Activated naive CD4-positive, alpha-beta T cell treated with anti-CD3 and anti-CD28 coated beads, Interleukin-2, amount 50 U/mL, for 16 hours (primary cell): ENCODE results near the gene PTPRU.
"Not testable (repeated sequence)": the region's sequence is repeated elsewhere in the genome, so short reads cannot be mapped to it uniquely, and the experiment has no call there.

Source experiments
- DNase-seq: peaks from one replicate; pipeline ENCODE4 v3.0.0-alpha.2; 2020

PTPRU gene

DNA sequence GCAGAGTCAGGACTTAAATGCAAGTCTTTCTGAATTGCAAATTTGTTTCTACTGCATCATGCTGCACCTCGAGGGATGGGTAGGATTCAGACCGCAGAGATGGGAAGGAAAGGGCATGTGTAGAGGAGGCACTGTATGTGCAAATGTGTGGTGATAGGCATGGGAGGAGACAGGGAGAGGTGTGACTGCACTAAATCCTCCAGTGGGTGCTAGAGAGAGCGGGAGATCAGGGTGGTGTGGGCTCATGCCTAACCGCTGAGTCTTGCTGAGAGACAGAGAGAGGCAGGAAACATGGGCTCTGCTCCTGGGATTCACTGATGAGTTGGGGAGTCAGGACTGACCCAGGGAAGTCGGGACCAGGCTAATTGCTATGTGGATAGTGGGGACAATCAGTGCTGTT is 61.1 kb downstream of the PTPRU start:
- DNase-seq: no peak

DNA sequence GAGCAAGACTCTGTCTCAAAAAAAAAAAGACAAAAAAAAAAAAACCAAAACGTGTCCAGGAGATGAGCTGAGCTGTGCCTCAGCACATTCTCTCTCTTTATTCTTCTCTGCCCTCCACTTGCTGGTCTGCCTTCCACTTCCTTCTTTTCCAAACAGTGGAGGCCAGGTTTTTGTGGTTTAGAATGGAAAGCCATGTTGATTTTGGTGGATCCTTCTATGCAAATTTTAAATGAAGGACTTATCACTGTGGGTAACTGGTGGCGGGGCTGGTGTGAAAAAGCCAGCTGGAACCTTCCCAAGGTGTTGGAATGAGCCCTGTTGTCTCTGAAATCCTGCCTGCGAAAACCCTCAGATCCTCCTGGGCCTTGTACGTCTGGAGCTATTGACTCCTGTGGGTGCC is 61.9 kb downstream of the PTPRU start:
- DNase-seq: no peak

DNA sequence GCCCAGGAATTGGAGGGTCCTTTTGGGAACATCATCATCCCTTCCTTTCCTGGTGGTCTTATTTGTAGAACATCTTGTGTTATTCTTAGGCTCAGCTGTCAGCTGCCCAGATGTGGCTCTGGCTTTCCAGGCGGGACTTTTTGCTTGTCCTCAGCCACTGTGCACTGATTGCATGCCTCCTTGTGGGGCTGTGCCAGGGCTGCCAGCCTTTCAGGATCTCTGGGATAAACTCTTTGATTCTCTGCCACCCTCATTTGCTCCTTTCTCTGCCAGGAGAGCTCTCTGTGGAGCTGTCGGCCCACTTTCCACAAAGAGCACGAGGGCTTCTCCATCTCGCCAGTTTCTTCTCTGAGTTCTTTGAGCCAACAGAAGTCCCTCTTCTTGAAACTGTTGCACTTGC is 63.1 kb downstream of the PTPRU start:
- DNase-seq: no peak

DNA sequence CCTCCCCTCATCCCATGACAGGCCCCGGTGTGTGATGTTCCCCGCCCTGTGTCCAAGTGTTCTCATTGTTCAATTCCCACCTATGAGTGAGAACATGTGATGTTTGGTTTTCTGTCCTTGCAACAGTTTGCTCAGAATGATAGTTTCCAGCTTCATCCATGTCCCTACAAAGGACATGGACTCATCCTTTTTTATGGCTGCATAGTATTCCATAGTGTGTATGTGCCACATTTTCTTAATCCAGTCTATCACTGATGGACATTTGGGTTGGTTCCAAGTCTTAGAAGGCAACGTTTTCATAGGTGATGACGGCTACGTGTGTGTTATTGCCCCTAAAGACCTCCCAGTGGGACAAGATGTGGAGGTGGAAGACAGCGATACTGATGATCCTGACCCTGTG is 65.4 kb downstream of the PTPRU start:
- DNase-seq: not testable (repeated sequence)

DNA sequence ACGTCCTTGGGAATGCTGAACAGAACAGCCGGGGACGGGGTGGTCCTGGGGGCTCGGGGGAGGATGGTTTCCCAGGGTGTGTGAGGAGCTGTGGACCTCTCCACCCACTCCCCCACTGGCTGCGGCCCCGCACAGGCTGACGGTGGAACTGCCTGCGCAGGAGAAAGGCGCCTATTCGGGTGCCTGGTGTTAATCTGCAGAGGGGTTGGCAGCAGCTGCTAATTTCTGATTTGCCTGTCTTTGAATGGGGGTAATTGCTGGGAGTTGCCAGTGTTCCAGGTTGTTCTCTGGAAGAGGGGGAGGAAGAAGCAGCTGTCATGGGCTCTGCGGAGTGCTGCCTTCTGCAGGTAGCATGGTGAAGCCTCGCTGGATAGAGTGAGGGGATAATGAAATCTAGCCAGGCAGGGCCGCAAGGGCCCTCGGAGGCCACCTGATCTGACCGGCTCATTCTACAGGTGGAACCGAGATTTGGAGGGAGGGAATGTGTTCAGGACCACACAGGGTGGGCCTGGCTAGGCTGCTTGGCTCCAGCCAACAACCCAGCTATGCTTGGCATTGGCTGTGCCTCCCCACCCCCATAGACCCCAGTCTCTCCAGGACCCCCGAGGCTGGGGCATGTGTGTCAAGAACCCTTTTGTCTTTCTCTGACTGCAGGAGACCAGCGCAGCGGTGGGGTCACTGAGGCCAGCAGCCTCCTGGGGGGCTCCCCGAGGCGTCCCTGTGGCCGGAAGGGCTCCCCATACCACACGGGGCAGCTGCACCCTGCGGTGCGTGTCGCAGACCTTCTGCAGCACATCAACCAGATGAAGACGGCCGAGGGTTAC is 67.1 kb downstream of the PTPRU start:
- no peak for DNase-seq

DNA sequence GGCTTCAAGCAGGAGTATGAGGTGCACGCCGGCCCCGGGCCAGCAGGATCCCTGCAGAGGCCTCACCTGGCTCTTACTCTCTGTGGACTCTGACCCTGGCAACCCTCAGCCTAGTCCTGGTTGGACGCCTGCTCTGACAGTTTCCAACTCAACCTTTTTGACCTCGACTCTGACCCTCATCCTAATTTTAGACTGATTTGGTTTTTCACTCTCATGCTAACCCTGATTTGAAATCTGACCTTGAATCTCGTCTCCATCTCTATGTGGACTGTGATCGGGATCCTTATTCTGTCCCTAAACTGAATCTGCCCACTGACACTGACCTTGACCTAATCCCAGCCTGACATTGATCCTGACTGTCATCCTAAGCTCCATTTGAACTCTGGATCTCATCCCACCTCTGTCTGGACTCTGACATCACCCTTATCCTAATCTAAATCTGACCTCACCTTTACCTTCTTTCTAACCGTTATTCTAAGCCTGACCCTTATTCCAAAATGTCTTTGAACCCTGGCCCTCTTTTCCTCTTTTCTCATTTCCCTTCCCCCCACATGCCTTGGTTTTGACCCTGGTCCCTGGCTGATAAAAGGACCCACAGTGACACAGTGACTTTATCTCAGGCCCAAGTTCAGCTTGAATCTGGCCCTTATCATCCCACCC is 67.8 kb downstream of the PTPRU start:
- no peak for DNase-seq

DNA sequence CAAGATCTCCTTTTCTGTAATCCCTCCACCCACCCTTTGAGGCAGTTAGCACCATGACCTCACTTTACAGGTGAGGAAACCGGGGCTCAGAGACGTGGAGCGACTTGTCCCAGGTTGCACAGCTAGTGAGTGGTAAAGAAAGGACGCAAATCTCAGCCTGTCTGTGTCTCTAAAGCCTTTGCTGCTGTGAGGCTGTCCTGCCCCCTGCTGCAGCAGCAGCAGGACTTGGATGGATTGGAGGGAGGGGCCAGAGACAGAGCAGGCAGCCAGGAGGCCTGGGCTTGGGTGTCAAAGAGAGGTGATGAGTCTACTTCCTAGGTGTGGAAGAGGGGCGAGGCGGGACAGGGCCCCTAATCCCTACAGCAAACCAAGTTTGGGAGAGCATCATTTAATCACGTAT is 69.6 kb downstream of the PTPRU start:
- no peak for DNase-seq

DNA sequence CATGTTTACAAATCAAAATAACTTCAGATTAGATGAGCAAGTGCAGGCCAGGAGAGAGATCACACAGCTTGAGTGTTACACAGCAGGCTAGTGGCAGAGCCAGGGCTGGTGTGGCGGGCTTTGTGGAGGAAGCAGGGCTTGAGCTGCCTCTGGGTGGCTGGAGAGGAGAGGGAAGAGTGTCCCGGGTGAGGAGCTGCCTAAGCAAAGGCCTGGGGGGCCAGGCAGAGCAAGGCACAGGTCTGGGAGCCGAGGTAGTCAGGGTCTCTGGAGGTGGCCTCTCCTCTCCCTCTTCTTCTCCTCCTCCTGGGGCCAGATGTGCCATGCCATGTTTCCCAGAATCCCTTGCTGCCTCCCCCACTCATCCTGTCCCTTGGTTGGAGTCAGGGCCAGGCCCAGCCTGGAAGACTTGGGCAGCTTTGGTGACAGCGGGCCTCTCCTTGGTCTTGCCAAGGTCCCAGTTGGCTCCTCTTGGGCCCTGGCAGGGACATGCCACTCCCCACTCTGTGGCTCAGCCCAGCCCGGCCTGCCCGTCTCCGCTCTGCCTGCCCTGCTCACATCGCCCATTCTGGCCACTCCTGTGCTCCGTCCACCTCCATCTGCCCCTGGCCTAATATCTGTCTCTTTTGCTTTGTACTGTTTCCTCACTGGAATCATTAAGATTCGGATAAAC is 70.3 kb downstream of the PTPRU start:
- no peak for DNase-seq

DNA sequence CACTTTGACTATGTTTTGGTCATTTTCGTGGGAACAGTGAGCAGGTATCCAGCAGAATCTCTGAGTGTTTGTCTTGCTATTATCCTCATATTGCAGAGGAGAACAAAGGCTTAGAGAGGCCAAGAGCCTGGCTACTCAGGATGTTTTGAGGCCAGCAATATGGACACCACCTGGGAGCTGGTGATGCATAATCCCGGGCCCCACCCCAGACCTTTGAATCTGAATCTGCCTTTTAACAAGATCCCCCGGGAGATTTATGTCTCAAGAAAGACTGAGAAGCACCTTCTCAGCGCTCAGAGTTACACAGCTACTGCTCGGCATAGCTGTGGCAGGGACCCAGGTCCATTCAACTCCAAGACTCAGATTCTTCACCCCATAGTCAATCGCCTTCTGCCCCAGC is 72.8 kb downstream of the PTPRU start:
- no peak for DNase-seq

DNA sequence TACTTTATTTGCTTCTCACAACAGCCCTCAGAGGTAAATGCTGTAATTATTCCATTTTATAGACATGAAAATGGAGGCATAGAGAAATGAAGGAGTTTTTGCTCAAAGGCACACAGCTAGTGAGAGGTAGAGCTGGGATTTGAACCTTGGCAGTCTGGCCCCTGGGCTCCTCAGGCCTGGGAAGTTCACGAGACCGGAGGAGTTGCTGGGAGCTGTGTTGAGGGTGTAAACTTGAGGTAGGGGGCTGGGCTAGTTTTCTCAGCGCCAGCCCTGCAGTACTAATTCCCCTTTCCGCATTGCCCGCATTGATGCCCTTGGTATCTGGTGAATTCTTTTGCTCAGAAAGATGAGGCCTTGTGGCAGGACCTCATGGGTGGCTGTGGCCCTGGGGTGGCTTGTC is 73.3 kb downstream of the PTPRU start:
- no peak for DNase-seq

DNA sequence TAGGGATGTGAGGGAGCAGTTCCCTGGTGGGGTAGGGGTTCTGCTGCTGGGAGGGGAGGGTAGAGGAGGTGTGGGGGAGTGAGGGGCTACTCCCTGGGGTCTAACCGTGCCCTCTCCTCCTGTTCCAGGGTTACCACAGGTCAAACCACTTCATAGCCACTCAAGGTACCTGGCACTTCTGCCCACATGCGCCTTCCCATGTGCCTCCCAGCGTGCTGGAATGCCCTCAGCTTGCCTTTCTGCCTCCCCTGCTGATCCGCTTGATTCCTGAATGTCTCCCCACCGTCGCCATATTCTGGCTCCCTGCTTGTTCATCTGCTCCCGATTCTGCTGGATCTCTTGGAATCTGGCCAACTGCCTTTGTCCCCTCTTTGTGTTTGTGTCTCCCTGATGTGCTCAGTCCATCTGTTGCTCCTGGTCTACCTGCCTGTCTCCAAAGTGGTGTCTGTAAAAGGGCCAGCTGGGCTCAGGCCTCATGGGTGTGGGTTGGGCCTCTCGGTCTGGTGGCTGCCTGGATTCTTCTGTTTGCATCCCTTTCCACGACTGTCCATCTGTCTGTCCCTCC is 74.4 kb downstream of the PTPRU start:
- no peak for DNase-seq

DNA sequence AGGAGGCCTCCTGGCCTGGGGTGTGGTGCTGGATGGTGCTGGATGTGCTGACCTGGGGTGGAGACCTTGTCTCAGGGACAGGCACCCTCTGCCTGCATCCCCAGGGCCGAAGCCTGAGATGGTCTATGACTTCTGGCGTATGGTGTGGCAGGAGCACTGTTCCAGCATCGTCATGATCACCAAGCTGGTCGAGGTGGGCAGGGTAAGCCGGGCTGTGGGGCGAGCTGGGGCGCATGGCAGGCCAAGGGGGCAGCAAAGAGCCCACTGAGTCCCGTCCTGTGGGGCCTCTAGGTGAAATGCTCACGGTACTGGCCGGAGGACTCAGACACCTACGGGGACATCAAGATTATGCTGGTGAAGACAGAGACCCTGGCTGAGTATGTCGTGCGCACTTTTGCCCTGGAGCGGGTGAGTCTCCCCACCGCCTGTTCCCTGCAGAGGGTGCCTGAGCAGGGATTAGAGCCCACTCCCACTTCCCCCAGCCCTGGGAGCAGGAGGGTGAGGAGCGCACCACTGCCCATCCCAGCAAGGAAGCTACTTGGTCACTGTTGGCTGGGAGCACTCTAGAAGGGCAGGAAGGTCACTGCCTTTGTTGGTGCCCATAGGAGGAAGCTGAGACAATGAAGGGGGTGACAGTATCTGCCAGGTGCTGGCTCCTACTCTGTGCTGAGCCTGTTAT is 75.2 kb downstream of the PTPRU start:
- DNase-seq: no peak

DNA sequence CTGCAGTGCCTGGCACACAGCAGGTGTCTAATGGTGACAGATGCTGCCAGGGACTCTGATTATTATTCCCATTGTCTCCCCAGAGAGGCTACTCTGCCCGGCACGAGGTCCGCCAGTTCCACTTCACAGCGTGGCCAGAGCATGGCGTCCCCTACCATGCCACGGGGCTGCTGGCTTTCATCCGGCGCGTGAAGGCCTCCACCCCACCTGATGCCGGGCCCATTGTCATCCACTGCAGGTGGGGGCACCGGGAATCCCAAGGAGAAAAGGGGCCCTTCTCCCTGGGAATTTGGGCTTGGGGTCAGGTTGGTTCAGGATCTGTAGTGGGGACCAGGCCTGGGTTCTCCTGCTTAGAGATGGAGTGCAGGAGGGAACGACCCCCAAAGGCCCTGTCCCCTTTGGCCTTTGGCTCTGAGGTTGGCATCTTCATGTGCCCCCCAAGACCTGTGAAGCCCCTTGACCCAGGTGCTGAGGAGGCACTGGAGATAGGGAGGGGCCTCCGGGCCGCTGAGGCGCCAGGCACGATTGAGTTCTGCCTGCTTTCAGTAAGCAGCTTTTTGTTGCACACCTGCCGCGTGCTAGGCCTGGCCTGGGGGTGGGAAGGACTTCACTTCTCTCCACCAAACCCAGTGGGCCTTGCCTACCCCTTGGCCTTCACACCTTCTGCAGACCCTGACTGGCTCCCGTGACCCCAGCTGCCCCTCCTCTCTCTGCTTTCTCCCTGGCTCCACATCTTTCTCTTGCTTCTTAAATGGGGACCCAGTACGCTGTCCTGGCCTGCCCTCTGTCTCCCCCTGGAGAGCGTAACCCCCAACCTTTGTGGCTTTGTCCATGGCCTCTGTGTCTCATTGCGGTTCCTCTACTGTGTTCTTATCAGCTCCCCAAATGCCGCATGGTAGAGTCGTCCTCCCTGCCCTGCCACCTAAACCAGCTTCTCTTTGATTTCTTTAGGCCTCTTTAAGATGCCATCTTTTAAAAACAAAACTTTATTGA is 76.4 kb downstream of the PTPRU start:
- no peak for DNase-seq

DNA sequence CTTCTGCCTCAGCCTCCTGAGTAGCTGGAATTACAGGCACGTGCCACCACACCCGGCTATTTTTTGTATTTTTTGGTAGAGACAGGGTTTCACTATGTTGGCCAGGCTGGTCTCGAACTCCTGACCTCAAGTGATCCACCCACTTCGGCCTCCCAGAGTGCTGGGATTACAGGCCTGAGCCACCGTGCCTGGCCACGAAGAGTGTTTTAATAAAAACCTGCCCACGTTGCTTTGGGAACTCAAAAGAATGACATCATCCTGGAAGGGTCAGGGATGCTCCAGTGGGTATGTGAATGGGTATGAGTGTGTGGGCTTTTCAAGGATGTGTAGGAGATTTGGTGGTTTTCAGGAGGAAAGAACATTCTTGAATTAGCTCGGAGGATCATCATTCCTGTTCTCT is 78.4 kb downstream of the PTPRU start:
- not testable (repeated sequence) for DNase-seq

DNA sequence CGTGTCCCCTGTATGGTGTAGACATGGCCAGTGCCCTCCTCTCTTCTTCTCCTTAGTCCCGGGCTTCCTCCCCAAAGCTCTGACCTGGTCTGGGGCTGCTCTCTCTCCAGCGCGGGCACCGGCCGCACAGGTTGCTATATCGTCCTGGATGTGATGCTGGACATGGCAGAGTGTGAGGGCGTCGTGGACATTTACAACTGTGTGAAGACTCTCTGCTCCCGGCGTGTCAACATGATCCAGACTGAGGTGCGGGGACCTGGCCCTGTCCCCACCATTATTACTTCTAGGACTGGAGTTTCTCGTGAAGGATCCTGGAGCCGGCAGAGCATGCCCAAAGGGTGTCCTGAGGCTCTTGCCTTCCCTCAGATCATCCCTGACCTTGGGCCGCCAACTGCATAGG is 78.9 kb downstream of the PTPRU start:
- no peak for DNase-seq

DNA sequence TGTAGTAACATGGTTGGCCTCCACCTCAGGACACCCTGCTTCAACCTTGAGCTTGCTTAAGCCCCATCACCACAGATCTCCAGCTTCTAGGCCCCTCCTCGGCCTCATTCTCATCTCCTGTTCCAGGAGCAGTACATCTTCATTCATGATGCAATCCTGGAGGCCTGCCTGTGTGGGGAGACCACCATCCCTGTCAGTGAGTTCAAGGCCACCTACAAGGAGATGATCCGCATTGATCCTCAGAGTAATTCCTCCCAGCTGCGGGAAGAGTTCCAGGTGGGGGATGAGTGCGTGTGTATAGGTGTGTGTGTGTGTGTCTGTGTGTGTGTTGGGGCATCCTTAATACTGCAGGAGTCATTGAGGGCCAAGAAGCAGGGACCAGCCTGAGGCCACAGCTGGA is 79.6 kb downstream of the PTPRU start:
- DNase-seq: no peak

DNA sequence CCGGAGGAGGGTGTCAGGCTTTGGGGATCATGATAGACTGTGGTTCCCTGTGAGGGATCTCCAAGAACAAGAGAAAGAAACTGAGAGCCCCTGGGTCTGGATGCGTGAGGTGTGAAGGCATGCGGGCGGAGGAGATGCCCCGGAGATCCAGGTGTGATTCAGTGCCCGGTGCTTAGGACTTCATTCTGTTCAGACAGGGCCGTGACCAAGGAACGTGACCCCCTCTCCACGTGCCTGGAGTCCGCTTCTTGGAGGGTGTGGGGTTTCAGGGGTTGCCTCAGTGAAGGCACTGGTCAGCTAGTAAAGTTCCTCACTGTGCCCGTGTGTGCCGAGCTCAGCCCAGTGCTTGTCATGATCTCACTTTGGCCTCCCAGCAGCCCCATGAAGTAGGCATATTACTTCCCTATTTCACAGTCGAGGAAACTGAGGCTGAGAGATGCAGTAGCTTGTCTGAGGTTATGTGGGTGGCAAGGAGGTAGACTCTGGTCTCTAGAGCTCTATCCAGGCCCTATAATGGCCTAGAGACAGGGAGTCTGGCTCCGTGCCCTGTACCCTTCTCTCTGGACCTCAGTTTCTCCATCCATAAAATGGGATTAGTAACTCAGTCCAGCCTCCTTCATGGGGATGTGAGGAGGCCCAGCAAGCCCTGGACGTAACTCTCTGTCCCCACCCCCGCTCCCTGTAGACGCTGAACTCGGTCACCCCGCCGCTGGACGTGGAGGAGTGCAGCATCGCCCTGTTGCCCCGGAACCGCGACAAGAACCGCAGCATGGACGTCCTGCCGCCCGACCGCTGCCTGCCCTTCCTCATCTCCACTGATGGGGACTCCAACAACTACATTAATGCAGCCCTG is 81.0 kb downstream of the PTPRU start:
- no peak for DNase-seq

DNA sequence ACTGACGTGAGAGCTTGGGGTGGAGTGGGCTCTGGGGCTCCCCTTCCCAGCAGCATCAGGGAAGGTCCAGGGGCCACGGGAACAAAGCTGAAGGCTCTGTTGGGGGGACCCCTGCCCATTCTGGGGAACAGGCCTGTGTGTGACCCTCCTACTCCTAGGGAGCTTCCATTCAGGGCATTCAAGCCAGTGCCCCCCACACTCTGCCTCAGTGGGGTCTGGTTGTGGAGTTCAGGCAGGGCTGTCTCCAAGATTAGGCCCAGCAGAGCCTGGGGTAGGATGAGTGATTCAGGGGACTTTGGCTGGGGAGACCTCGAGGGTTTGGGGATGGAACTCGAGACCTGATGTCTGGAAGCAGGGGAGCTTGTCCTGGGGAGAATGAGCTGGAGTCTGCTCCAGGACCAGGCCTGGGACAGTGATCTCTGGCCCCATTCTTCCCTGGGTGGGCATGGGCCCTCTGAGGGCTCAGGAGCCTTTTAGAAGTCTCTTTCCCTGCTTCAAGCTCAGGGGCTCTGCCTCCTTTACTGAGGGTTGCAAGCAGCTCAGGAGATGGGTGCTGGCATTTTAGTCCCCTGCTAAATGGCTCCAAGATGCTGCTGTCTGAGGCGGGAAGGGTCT is 81.7 kb downstream of the PTPRU start:
- DNase-seq: no peak

DNA sequence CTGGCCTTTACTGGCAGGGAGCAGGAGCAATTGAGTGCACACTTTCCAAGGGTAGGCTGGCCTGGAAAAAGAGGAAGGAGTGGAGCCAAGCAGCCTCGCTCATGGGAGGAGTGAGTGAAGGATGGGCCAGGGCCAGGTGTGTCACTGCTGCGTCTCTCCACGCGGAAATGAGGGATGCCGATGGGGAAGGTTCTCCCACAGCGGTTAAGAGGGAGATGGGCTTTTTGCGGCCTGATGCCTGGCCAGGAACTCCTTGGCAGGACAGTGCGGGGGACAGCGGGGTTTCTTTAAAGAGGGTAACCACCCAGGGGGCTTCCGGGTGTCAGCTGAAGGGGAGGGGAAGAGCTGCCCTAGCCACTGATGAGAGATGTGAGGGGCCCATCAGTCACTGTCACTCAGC is 82.4 kb downstream of the PTPRU start:
- no peak for DNase-seq

DNA sequence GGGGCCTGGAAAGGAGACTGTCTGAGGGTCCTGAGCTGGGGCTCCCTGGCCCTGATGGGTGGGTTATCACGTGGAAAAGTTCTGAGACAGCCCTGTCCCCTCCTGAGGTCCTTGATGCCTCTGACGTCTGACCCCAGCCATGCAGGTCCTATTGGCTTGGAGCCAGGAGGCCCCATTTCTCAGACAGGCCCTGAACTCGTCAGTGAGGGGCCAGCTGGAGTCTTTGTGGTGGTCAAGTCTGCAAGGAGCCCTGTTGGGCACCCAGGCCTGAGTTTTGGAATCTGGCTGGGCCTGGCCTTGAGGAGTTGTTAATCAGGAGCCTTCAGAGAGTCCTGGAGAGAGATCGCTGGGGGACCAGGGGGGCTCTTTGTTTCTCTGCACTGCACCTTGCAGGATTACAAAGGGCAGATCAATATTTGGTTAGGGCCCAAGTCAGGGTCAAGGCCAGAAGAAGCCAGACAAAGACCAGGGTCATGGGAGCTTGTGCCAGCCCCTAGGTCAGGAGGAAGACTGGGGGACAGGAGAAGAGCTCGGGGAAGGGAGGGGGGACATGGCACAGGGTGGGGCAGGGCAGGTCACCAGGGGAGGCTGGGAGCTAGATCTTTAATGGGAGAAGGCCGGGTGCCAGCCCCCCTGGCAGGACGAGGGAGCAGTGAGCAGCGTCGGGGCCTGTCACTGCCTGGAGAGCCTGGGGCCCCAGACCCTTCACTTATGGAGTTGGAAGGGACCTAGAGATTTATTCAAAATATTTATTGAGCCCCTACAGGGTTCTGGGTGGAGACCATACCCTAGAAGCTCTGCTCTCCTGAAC is 83.2 kb downstream of the PTPRU start:
- no peak for DNase-seq
